ENCODE results near the gene EREG. TPM values are rescaled to one million over a fixed set of nuclear protein-coding genes. Genes with fewer than 3 reads are reported as not detected.

EREG gene
- polyA plus RNA-seq, 1 of the 3 experiments (the other 2 are of a cell fraction), result not detected

- Histone ChIP-seq H3K4me2 (no peak overlapping the region), H3K36me3 (replicated peaks in 1 of 2; ENCODE audit: control insufficient read depth in 1 of 2, insufficient read depth in 2 of 2, low read length in 1 of 2) (no peaks in the 10 kb centered on the region), H3K9ac (no peak overlapping the region), H3K27ac (ENCODE audit: low read depth in 2 of 2, low read length in 1 of 2) (no peak overlapping the region), H3K9me3 (no peaks in the 10 kb centered on the region), H3F3A (replicated peaks; ENCODE audit: insufficient read depth) (peaks cover 3% of the 10 kb centered on the region), H3K9me2 (no peaks in the 10 kb centered on the region), H3K79me2 (ENCODE audit: insufficient read depth) (no peaks in the 10 kb centered on the region), H2AFZ (ENCODE audit: low read depth) (no peak overlapping the region), H3K4me1 (ENCODE audit: control insufficient read depth in 1 of 2, insufficient read depth in 2 of 2, low read depth in 1 of 2, low read length in 1 of 2) (no peaks in the 10 kb centered on the region; a peak in 1 of 4 replicates), H3K4me3 (ENCODE audit: low read depth in 2 of 2, low read length in 1 of 2) (no peak overlapping the region), H4K20me1 (ENCODE audit: insufficient read depth) (no peaks in the 10 kb centered on the region), H3K27me3 (ENCODE audit: insufficient read depth) (peaks cover 12% of the 10 kb centered on the region)
- DNase-seq, result no peak
- ChIA-PET CTCF (interaction anchor here (0.6 to 1.4 kb wide), 2 partner anchors 300 to 647 kb away, joined by 3 read pairs; no protein-coding TSS in a partner anchor), POLR2A (no interaction called here)
- WGBS (ENCODE audit: low lambda C conversion rate), result 4% methylated on average over 4 of the region's 4 CpGs
- TF ChIP-seq POLR2AphosphoS5 (IDR thresholded peaks at IDR 0.05; ENCODE audit: low read depth, low read length), result no peak
- no peak for TF ChIP-seq GATA2 (CRISPR knock-in tag; IDR thresholded peaks at IDR 0.05)
- TF ChIP-seq NFIC (IDR thresholded peaks at IDR 0.05; ENCODE audit: borderline replicate concordance), result no peak
Measured at GRCh38 chr4:74323663-74324062, 41.3 kb upstream of the EREG start.

DNA sequence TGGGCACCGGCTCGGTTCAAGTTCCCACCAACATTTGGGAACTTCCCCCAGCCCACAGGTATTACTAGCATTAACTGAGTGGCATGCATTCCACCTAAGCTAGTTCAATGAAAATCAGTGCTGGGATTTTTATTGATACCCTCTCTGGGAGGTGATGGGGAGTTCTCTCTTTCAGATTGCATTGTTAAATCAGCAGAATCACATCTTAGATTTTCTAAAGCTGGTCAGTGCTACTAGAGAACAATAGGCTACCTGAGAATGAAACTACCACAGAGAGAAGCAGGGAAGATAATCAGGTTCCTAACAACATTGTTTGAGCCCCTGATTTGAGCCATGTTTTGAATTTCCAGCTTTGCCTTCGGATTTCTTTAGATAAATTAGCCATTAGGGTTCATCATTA, 40.7 kb upstream of the EREG start:
- no peaks in the 10 kb centered on the region for H3K9me3 ChIP-seq

More for the DNA sequence above, 40.7 kb upstream of the EREG start:
- H3F3A ChIP-seq (replicated peaks; ENCODE audit: insufficient read depth), result peaks cover 3% of the 10 kb centered on the region
- no peak overlapping the region for H2AFZ ChIP-seq (ENCODE audit: low read depth)
- no peak overlapping the region for H3K4me2 ChIP-seq
- POLR2A ChIA-PET, result no interaction called here
- no peaks in the 10 kb centered on the region for H4K20me1 ChIP-seq (ENCODE audit: insufficient read depth)
- H3K27me3 ChIP-seq (ENCODE audit: insufficient read depth), result peaks cover 12% of the 10 kb centered on the region
- no peaks in the 10 kb centered on the region; a peak in 1 of 4 replicates for H3K4me1 ChIP-seq (ENCODE audit: control insufficient read depth in 1 of 2, insufficient read depth in 2 of 2, low read depth in 1 of 2, low read length in 1 of 2)
- no peaks in the 10 kb centered on the region for H3K9me2 ChIP-seq
- CTCF ChIA-PET, result interaction anchor here (0.6 to 1.0 kb wide), 2 partner anchors 8 to 648 kb away, joined by 3 read pairs; no protein-coding TSS in a partner anchor
- 15% methylated on average over 3 of the region's 3 CpGs for WGBS (ENCODE audit: low lambda C conversion rate)
- TF ChIP-seq GABPA (IDR thresholded peaks at IDR 0.05; ENCODE audit: low read depth), result no peak
- TF ChIP-seq, protein P1, sequence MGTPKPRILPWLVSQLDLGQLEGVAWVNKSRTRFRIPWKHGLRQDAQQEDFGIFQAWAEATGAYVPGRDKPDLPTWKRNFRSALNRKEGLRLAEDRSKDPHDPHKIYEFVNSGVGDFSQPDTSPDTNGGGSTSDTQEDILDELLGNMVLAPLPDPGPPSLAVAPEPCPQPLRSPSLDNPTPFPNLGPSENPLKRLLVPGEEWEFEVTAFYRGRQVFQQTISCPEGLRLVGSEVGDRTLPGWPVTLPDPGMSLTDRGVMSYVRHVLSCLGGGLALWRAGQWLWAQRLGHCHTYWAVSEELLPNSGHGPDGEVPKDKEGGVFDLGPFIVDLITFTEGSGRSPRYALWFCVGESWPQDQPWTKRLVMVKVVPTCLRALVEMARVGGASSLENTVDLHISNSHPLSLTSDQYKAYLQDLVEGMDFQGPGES (IDR thresholded peaks at IDR 0.05; ENCODE audit: low read depth, low read length), result no peak
- TF ChIP-seq FOXJ3 (CRISPR knock-in tag; IDR thresholded peaks at IDR 0.05), result no peak
- TF ChIP-seq RFX5 (IDR thresholded peaks at IDR 0.05; ENCODE audit: low read length), result no peak
- no peak for TF ChIP-seq RCOR1 (IDR thresholded peaks at IDR 0.05; ENCODE audit: low read length)
- TF ChIP-seq CTCF (IDR thresholded peaks at IDR 0.05), result no peak
- TF ChIP-seq JUND (IDR thresholded peaks at IDR 0.05), result no peak
- no peak for TF ChIP-seq SIN3A (IDR thresholded peaks at IDR 0.05; ENCODE audit: borderline replicate concordance, low read depth, low read length)
- no peak for TF ChIP-seq USF1 (IDR thresholded peaks at IDR 0.05; ENCODE audit: borderline replicate concordance, low read depth)
- no peak for TF ChIP-seq NFIC (IDR thresholded peaks at IDR 0.05; ENCODE audit: borderline replicate concordance)
- TF ChIP-seq MAX (IDR thresholded peaks at IDR 0.05; ENCODE audit: low read depth), result no peak
- TF ChIP-seq TCF12 (IDR thresholded peaks at IDR 0.05), result no peak
- no peak for TF ChIP-seq FOSL2 (IDR thresholded peaks at IDR 0.05; ENCODE audit: borderline replicate concordance, low read depth)
- TF ChIP-seq, protein P2, sequence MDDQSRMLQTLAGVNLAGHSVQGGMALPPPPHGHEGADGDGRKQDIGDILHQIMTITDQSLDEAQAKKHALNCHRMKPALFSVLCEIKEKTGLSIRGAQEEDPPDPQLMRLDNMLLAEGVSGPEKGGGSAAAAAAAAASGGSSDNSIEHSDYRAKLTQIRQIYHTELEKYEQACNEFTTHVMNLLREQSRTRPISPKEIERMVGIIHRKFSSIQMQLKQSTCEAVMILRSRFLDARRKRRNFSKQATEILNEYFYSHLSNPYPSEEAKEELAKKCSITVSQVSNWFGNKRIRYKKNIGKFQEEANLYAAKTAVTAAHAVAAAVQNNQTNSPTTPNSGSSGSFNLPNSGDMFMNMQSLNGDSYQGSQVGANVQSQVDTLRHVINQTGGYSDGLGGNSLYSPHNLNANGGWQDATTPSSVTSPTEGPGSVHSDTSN (IDR thresholded peaks at IDR 0.05), result no peak
- no peak for TF ChIP-seq ELF1 (IDR thresholded peaks at IDR 0.05)
- no peak for TF ChIP-seq CHD2 (IDR thresholded peaks at IDR 0.05; ENCODE audit: low read length, partially characterized antibody)
- TF ChIP-seq RAD21 (IDR thresholded peaks at IDR 0.05; ENCODE audit: low read length), result no peak
- no peak for TF ChIP-seq MEF2A (IDR thresholded peaks at IDR 0.05; ENCODE audit: borderline replicate concordance, low read depth)
- H3K4me3 ChIP-seq (ENCODE audit: low read depth in 2 of 2, low read length in 1 of 2), result no peak overlapping the region
- no peak overlapping the region for H3K9ac ChIP-seq
- DNase-seq, result no peak
- H3K79me2 ChIP-seq (ENCODE audit: insufficient read depth), result no peaks in the 10 kb centered on the region
- H3K27ac ChIP-seq (ENCODE audit: low read depth in 2 of 2, low read length in 1 of 2), result no peak overlapping the region
- no peaks in the 10 kb centered on the region for H3K36me3 ChIP-seq (replicated peaks in 1 of 2; ENCODE audit: control insufficient read depth in 1 of 2, insufficient read depth in 2 of 2, low read length in 1 of 2)
